ENCODE data around the gene MRPL9.

- no peak for TF ChIP-seq CTCF (IDR thresholded peaks at IDR 0.05)
- no peak for TF ChIP-seq EZH2 (IDR thresholded peaks at IDR 0.05)
- TF ChIP-seq EZH2phosphoT487 (IDR thresholded peaks at IDR 0.05), result no peak
Observed at GRCh38 chr1:151801846-151802245, 38.5 kb upstream of the MRPL9 start.
